NT2/D1 (cell line): ENCODE data around the gene TMPRSS15.

Source experiments
- YY1 ChIP-seq: IDR thresholded peaks from 2 replicates; pipeline ENCODE4 v1.6.1; 2011; ENCODE audit not compliant: insufficient read length, insufficient read depth
- ZNF274 ChIP-seq: IDR thresholded peaks from 2 replicates; pipeline ENCODE4 v1.6.1; 2011; ENCODE audit warnings: mild to moderate bottlenecking, low read depth, low read length

DNA sequence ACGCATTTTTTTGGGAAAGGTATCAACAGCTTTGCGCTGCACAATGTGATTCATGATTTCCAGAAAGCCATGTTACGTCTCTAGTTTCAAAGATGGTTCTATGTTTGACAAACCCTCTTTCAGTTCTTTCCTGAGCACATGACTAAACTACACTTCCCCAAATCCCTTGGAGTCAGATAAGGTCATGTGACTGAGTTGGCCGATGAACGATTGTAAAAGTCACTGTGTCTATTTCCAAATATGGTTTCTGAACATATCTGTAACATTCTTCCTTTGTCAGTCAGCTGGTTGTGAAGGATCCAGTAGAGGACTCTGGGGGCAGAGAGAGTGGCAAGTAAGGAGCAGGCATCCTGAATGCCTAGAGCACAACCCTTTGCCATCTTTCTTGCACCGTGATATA, 35.4 kb downstream of the TMPRSS15 start:
- TF ChIP-seq ZNF274 (no peak), YY1 (no peak)
